Measurements from ENCODE around the gene UBE4A. TPM values are rescaled to one million over a fixed set of nuclear protein-coding genes. Genes with fewer than 3 reads are reported as not detected.

UBE4A gene
- total and polyA plus RNA-seq, 2 donors: 19.7 to 54.2 TPM

DNA sequence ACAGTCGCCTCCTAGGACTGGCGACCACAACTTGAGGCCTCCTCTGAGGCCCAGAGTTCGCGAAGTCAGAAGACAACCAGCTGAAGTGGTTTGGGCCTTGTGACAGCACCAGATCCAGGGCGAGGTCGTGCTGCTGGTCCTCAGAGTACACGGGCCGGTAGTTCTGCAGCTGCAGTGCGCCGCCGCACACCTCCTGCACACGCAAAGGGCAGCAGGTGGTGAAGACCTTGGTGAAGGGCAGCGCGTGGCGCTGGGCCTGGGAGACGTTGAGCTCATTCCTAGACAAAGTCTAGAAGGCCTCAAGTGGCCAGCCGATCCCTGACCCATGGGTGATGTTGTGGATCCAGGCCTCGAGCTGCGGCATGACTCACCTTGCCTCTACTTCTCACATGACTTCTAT is 36.7 kb upstream of the UBE4A start:
- no peaks in the 10 kb centered on the region for H3K36me3 ChIP-seq (ENCODE audit: insufficient read depth)
- no peak for DNase-seq (ENCODE audit: extremely low spot score)
- H3K4me1 ChIP-seq (ENCODE audit: insufficient read depth): no peaks in the 10 kb centered on the region
- no peak overlapping the region for H3K4me3 ChIP-seq (ENCODE audit: low read depth, low read length)
- WGBS: 96% methylated on average over 19 of the region's 19 CpGs
- no peak overlapping the region for H3K27ac ChIP-seq (ENCODE audit: low read depth)

DNA sequence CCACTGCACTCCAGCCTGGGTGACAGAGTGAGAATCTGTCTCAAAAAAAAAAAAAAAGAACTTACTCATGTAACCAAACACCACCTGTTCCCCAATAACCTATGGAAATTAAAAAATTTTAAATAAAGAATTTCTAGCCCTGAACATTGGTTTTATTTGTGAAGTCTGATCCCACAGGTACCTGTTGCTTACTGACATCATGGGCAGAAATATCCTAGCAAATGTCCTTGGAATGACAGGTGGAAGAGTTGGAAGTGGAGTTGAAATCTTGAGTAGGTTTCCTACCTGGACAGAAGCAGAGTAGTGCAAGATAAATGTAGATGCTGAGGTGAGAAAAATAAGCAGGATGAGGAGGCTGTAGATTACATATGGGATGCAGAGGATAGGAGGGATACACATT is 34.1 kb upstream of the UBE4A start:
- H3K36me3 ChIP-seq (ENCODE audit: insufficient read depth): no peaks in the 10 kb centered on the region
- no peak overlapping the region for H3K27ac ChIP-seq (ENCODE audit: low read depth)
- H3K4me1 ChIP-seq (ENCODE audit: insufficient read depth): no peaks in the 10 kb centered on the region
- no peak overlapping the region for H3K4me3 ChIP-seq (ENCODE audit: low read depth, low read length)
- DNase-seq (ENCODE audit: extremely low spot score): no peak

DNA sequence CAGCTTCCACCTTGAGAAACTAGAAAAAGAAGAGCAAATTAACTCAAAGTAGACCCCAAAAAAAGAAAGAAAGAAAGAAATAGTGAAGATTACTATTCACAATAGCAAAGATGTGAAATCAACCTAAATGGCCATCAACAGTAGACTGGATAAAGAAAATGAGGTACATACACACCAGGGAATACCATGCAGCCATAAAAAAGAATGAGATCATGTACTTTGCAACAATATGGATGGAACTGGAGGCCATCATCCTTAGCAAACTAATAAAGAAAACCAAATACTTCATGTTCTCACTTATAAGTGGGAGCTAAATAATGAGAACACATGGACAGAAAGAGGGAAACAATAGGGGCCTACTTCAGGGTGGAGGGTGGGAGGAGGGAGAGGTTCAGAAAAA is 30.7 kb upstream of the UBE4A start:
- no peak for DNase-seq (ENCODE audit: extremely low spot score)
- H3K36me3 ChIP-seq (ENCODE audit: insufficient read depth): no peaks in the 10 kb centered on the region

DNA sequence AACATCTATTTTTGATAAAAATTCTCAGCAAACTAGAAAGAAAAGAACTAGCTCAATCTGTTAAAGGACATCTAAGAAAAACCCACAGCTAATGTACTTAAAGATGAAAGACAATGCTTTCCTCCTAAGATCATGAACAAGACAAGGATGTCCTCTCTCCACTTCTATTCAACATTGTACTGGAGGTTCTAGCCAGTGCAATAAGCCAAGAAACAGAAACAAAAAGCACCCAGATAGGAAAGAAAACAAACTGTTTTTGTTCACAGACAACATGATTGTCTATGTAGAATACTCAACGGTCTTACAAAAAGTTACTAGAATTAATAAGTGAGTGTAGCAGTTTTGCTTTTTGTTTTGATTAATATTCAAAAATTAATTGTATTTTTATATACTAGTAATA is 24.7 kb upstream of the UBE4A start:
- DNase-seq (ENCODE audit: extremely low spot score): no peak
- no peaks in the 10 kb centered on the region for H3K36me3 ChIP-seq (ENCODE audit: insufficient read depth)
- no peaks in the 10 kb centered on the region for H3K4me1 ChIP-seq (ENCODE audit: insufficient read depth)
- H3K27ac ChIP-seq (ENCODE audit: low read depth): no peak overlapping the region
- 86% methylated on average over 1 of the region's 1 CpG for WGBS
- no peak overlapping the region for H3K4me3 ChIP-seq (ENCODE audit: low read depth, low read length)

More for the DNA sequence above, 30.7 kb upstream of the UBE4A start:
- no peak overlapping the region for H3K4me3 ChIP-seq (ENCODE audit: low read depth, low read length)
- no peak overlapping the region for H3K27ac ChIP-seq (ENCODE audit: low read depth)
- H3K4me1 ChIP-seq (ENCODE audit: insufficient read depth): no peaks in the 10 kb centered on the region

DNA sequence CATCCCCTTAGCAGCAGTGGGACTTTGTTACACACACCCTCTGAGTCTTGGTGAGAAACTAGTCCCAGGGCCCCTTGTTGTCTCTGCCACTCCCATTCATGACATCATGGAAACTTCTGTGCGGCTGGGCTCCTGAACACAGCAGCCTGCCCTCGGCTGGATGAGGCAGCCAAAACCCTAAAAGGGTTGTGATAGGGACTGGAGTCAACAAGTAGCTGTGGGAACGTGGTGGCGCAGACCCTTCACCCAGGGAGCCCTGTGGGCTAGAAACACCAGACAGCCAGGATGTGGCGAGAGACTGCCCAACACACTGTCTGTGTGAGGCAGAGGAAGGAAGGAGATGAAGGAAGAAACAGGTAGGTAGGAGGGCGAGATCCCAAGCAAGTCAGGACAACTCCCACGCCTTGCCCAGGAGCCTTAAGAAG is 20.8 kb upstream of the UBE4A start:
- no peak for DNase-seq (ENCODE audit: extremely low spot score)
- H3K4me3 ChIP-seq (ENCODE audit: low read depth, low read length): no peak overlapping the region
- no peaks in the 10 kb centered on the region for H3K4me1 ChIP-seq (ENCODE audit: insufficient read depth)
- WGBS: 51% methylated on average over 7 of the region's 7 CpGs
- peak overlapping the region; percentile 28 for H3K27ac ChIP-seq (ENCODE audit: low read depth)
- no peaks in the 10 kb centered on the region for H3K36me3 ChIP-seq (ENCODE audit: insufficient read depth)

DNA sequence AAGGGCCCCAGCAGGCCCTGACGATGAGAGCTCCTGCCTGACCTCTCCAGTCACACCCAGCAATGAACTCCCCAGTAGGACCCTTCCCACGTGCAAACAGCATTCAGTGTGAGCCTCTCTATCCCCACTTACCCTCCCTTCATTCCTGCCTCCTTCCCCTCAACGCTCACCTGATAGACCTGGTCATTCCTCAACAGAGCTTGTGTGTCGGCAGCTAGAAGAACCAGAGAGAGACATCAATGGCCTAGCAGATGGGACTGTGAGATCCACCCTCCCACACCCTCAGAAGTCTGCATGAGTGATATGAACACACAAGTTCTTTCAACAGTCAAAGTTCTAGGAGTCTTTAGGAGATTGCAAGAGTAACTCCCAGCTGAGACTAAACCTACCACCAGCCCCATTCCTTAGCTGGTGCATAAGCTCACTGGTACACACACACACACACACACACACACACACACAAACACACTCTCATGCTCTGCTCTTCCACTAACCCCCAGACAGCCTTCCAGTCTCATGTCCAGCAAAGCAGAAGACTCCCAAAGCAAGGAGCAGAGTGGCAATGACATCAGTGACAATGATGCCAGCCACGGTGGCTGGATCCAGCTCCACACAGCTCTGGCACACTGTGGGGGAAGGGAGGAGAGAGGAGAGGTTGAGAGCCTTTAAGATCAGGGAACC is 20.0 kb upstream of the UBE4A start:
- no peak for DNase-seq (ENCODE audit: extremely low spot score)
- 74% methylated on average over 5 of the region's 5 CpGs for WGBS
- Histone ChIP-seq H3K4me3 (ENCODE audit: low read depth, low read length) (no peak overlapping the region), H3K27ac (ENCODE audit: low read depth) (peak overlapping the region; percentile 28), H3K36me3 (ENCODE audit: insufficient read depth) (no peaks in the 10 kb centered on the region), H3K4me1 (ENCODE audit: insufficient read depth) (no peaks in the 10 kb centered on the region)

DNA sequence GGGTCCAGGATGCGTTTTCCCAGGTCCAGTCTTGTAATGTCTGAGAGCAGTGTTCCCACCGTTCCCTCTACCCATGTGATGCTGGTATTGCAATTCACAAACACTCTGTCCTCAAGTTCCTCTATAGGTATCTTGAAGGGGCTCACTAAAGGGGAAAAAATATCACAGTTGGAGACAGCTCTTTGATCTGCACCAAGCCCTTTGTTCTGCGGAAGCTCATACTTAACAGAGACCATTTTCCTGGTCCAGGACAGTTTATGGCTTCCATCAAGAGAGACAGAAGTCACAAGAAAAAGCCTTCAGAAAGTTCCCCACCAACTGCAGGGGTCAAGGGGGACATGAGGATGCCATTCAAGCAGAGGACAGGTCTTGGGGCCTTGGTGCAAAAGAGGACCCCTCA is 19.0 kb upstream of the UBE4A start:
- Histone ChIP-seq H3K4me3 (ENCODE audit: low read depth, low read length) (no peak overlapping the region), H3K4me1 (ENCODE audit: insufficient read depth) (no peaks in the 10 kb centered on the region), H3K27ac (ENCODE audit: low read depth) (no peak overlapping the region), H3K36me3 (ENCODE audit: insufficient read depth) (no peaks in the 10 kb centered on the region)
- 83% methylated on average over 3 of the region's 3 CpGs for WGBS
- DNase-seq (ENCODE audit: extremely low spot score): no peak

DNA sequence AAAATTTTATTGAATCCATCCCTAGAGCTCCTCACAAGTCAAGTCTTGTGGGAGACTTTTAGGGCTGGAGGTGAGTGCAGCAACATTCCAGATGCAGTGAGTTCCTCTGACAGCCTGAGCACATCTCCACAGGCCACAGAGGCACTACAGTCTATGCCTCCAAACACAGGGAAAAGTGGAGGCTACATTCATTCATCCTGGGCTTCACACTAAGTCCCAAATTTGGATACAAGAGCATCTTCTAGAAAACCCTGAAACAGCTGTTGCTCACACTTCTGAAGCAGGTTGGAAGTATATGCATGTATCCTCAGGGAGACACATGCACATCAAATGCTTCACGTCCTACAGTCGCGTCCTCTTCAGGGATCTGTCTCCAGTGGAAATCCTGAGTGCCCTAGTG is 18.1 kb upstream of the UBE4A start:
- no peak overlapping the region for H3K4me3 ChIP-seq (ENCODE audit: low read depth, low read length)
- H3K36me3 ChIP-seq (ENCODE audit: insufficient read depth): no peaks in the 10 kb centered on the region
- DNase-seq (ENCODE audit: extremely low spot score): no peak
- H3K4me1 ChIP-seq (ENCODE audit: insufficient read depth): no peaks in the 10 kb centered on the region
- WGBS: 93% methylated on average over 3 of the region's 3 CpGs
- no peak overlapping the region for H3K27ac ChIP-seq (ENCODE audit: low read depth)

DNA sequence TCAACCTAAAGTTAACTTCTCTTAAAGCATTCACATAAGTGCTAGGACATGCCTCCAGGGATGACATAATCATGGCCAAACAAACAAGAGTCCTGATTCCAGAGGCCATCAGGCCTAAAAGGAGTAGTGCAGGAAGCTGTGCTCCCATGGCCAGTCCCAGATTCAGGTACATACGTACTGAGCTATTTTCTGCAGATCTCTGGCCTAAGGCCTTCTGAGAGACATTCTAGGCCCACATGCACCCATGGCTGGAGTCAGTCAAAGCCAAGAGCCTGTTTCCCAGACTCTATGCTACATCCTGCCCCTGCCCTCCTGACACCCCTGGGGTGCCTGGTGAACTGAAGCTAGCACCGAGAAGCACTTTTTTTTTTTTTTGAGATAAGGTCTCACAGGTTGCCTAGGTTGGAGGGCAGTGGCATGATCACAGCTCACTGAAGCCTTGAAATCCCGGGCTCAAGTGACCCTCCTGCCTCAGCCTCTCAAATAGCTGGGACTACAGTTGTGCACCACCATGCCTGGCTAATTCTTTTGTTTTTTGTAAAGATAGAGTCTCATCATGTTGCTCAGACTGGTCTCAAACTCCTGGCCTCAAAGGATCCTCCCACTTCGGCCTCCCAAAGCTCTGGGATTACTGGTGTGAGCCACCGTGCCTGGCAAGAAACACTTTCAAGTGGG is 17.4 kb upstream of the UBE4A start:
- Histone ChIP-seq H3K27ac (ENCODE audit: low read depth) (no peak overlapping the region), H3K36me3 (ENCODE audit: insufficient read depth) (no peaks in the 10 kb centered on the region), H3K4me1 (ENCODE audit: insufficient read depth) (no peaks in the 10 kb centered on the region), H3K4me3 (ENCODE audit: low read depth, low read length) (no peak overlapping the region)
- no peak for DNase-seq (ENCODE audit: extremely low spot score)
- 65% methylated on average over 5 of the region's 5 CpGs for WGBS

DNA sequence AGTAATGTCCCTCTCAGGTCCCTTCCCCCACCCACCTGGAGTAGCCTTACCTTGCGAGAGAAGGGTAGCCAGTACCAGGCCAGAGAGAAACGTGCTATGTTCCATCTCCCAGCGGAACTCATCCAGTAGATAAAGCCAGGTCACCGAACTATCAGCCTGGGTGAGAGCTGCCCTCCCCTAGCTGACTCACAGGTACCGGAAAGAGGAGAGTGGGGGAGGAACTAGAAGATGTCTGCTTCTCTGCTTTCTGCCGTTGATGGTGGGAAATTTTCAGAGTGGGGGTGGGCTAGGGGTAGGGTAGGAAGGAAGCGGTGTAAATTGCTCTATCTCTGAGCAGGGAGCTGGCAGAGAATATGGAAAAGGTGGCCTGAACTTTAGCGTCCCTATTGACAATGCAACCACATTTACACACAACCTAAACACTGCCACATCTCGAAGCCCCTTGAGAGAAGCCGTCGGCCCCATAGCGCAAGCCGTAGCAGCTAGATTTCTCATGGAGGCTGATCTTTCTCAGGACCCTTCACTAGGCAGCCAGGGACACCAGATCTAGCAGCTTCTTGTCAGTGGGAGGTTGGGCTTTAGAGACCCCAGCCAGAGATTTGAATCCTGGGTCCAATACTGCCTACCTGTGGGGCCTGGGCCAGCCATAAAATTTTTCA is 16.8 kb upstream of the UBE4A start, which contains the start of gene CD3D:
CD3D (minus strand) TSS at position 203 of the 659 bp plus-strand sequence; CDS start at position 105, 98 bp downstream.
- 75% methylated on average over 13 of the region's 13 CpGs for WGBS
- DNase-seq (ENCODE audit: extremely low spot score): no peak
- no peak within 1 kb of the TSS for H3K4me3 ChIP-seq (ENCODE audit: low read depth, low read length)

DNA sequence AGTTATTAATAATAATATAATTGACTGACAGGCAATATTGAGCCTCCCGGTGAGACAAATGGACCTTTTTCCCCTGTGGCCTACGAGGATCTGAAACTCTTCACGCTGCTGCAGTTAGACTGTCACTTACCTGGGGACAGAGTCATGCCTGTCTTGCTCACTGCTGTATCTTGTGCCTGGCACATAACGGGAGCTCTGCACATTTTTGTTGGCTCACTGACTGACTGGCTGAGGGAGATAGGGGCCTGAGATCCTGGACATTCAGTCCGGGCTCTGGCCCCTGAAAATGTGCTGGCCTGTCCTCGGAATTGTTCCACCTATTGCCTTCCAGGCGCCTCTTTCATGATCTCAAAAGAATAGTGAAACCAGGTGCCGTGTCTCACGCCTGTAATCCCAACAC is 16.2 kb upstream of the UBE4A start:
- DNase-seq (ENCODE audit: extremely low spot score): no peak
- Histone ChIP-seq H3K4me1 (ENCODE audit: insufficient read depth) (no peaks in the 10 kb centered on the region), H3K36me3 (ENCODE audit: insufficient read depth) (no peaks in the 10 kb centered on the region), H3K4me3 (ENCODE audit: low read depth, low read length) (no peak overlapping the region), H3K27ac (ENCODE audit: low read depth) (no peak overlapping the region)
- WGBS: 76% methylated on average over 9 of the region's 9 CpGs

More for the DNA sequence above, 16.8 kb upstream of the UBE4A start, which contains the start of gene CD3D:
- H3K27ac ChIP-seq (ENCODE audit: low read depth): no peak within 1 kb of the TSS
- no peaks in the 10 kb centered on the region for H3K36me3 ChIP-seq (ENCODE audit: insufficient read depth)
- no peaks in the 10 kb centered on the region for H3K4me1 ChIP-seq (ENCODE audit: insufficient read depth)

DNA sequence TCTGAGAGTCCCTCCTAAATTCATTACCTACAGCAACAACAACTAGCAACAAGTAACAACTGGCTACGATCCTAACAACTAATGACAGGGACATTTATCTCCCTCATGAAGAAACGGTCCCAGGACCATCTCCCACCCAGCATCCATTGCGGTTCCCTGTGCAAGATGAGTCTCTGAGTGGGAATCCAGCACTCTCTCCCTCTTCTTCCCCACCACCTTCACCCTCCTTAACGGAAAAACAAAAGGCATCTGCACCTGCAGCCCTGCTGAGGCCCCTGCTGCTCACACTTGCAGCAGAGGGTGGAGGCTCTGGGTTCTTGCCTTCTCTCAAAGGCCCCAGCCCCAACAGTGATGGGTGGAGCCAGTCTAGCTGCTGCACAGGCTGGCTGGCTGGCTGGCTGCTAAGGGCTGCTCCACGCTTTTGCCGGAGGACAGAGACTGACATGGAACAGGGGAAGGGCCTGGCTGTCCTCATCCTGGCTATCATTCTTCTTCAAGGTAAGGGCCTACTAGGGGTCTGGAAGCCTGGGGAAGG is 15.4 kb upstream of the UBE4A start, which contains the start of gene CD3G:
CD3G (plus strand) TSS at position 364 of the 535 bp plus-strand sequence; CDS start at position 444, 80 bp downstream.
- 71% methylated on average over 6 of the region's 6 CpGs for WGBS
- H3K27ac ChIP-seq (ENCODE audit: low read depth): no peak within 1 kb of the TSS

DNA sequence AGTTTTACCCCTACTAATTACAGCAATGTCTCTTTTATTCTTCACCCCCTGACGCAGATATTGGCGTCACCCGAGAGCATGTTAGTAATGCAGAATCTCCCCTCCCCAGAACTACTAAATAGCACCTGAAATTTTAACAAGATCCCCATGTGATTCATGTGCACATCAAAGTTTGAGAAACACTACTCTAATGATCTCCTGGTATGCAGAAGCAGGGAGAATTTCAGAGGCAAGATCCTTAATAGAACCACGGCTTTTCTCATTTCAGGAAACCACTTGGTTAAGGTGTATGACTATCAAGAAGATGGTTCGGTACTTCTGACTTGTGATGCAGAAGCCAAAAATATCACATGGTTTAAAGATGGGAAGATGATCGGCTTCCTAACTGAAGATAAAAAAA is 9.9 kb upstream of the UBE4A start:
- Histone ChIP-seq H3K4me1 (ENCODE audit: insufficient read depth) (no peaks in the 10 kb centered on the region), H3K36me3 (ENCODE audit: insufficient read depth) (no peaks in the 10 kb centered on the region), H3K27ac (ENCODE audit: low read depth) (no peak overlapping the region), H3K4me3 (ENCODE audit: low read depth, low read length) (no peak overlapping the region)
- DNase-seq (ENCODE audit: extremely low spot score): no peak
- WGBS: 76% methylated on average over 6 of the region's 6 CpGs

More for the DNA sequence above, 15.4 kb upstream of the UBE4A start, which contains the start of gene CD3G:
- H3K4me1 ChIP-seq (ENCODE audit: insufficient read depth): no peaks in the 10 kb centered on the region
- H3K4me3 ChIP-seq (ENCODE audit: low read depth, low read length): peak within 1 kb of the TSS; percentile 17
- DNase-seq (ENCODE audit: extremely low spot score): no peak
- no peaks in the 10 kb centered on the region for H3K36me3 ChIP-seq (ENCODE audit: insufficient read depth)
